Colon (tissue), 2 donors: ENCODE results near the gene ZMAT5.
"Not testable (repeated sequence)": the region's sequence is repeated elsewhere in the genome, so short reads cannot be mapped to it uniquely, and the experiment has no call there.

Source experiments
- FAIRE-seq: peaks from 2 replicates; lab custom pipeline; 2012; peaks lifted over from hg19 to GRCh38; lab: Jason Lieb, UNC
- donor health status: control.
- donor health status: control.

Gene ZMAT5

GRCh38 chr22:29786031-29786430 is 19.2 kb upstream of the ZMAT5 start:
- no peak for FAIRE-seq

- no peak for FAIRE-seq
Measured at GRCh38 chr22:29784451-29785361, 17.9 kb upstream of the ZMAT5 start.

- no peak for FAIRE-seq
Measured at GRCh38 chr22:29782061-29782845, 15.4 kb upstream of the ZMAT5 start.

- FAIRE-seq = no peak
Measured at GRCh38 chr22:29780748-29781676, 14.2 kb upstream of the ZMAT5 start.

- FAIRE-seq = no peak
Measured at GRCh38 chr22:29780220-29780619, 13.4 kb upstream of the ZMAT5 start.

GRCh38 chr22:29773233-29773632 is 6.4 kb upstream of the ZMAT5 start:
- FAIRE-seq = no peak

GRCh38 chr22:29772170-29772641 is 5.4 kb upstream of the ZMAT5 start:
- no peak for FAIRE-seq

- FAIRE-seq = no peak
Measured at GRCh38 chr22:29769723-29770321, 3.0 kb upstream of the ZMAT5 start.

GRCh38 chr22:29768052-29768693 is 1.4 kb upstream of the ZMAT5 start:
- no peak for FAIRE-seq

GRCh38 chr22:29767171-29768051 is 604 bp upstream of the ZMAT5 start, which contains the start of gene UQCR10:
Gene UQCR10, plus strand, starts transcription at chr22:29767369. Its CDS starts 30 bp downstream, at chr22:29767399.
- FAIRE-seq = no peak

- FAIRE-seq = no peak
Measured at GRCh38 chr22:29765905-29766631, 739 bp downstream of the ZMAT5 start.

GRCh38 chr22:29762263-29762662 is 4.5 kb downstream of the ZMAT5 start:
- no peak for FAIRE-seq

GRCh38 chr22:29758959-29759358 is 7.8 kb downstream of the ZMAT5 start:
- FAIRE-seq = no peak

GRCh38 chr22:29758068-29758622 is 8.7 kb downstream of the ZMAT5 start:
- FAIRE-seq = no peak

GRCh38 chr22:29757096-29757495 is 9.7 kb downstream of the ZMAT5 start:
- no peak for FAIRE-seq

GRCh38 chr22:29756341-29756740 is 10.5 kb downstream of the ZMAT5 start:
- no peak for FAIRE-seq

GRCh38 chr22:29755889-29756288 is 10.9 kb downstream of the ZMAT5 start:
- no peak for FAIRE-seq

- FAIRE-seq = not testable (repeated sequence)
Measured at GRCh38 chr22:29754658-29755395, 12.0 kb downstream of the ZMAT5 start.
